Activated CD4-positive, alpha-beta T cell treated with anti-CD3 and anti-CD28 coated beads, Interleukin-10, Interleukin-2, amounts not matched to agents 100 ng/mL and 50 ng/mL, durations not matched to agents 16 hours and 8 hours (primary cell): ENCODE measurements around the gene CHD2.
"Not testable (repeated sequence)": the region's sequence is repeated elsewhere in the genome, so short reads cannot be mapped to it uniquely, and the experiment has no call there.

Source experiments
- DNase-seq: peaks from one replicate; pipeline ENCODE4 v3.0.0-alpha.2; 2020

The CHD2 gene

GRCh38 chr15:92899948-92900730, at the start of gene CHD2:
Gene CHD2 (plus strand): TSS chr15:92900324. CDS start chr15:92901238, 914 bp downstream.
- DNase-seq = peak; percentile 89

GRCh38 chr15:92853222-92853621, 46.9 kb upstream of the CHD2 start:
- no peak for DNase-seq

- no peak for DNase-seq
Observed at GRCh38 chr15:92861742-92862141, 38.4 kb upstream of the CHD2 start.

GRCh38 chr15:92864127-92864814, 35.9 kb upstream of the CHD2 start:
- no peak for DNase-seq

GRCh38 chr15:92869263-92869940, 30.7 kb upstream of the CHD2 start:
- DNase-seq = no peak

GRCh38 chr15:92870010-92870591, 30.0 kb upstream of the CHD2 start:
- no peak for DNase-seq

GRCh38 chr15:92872967-92873366, 27.2 kb upstream of the CHD2 start:
- not testable (repeated sequence) for DNase-seq

GRCh38 chr15:92877000-92877399, 23.1 kb upstream of the CHD2 start:
- DNase-seq = no peak

- no peak for DNase-seq
Observed at GRCh38 chr15:92877416-92877815, 22.7 kb upstream of the CHD2 start.

GRCh38 chr15:92878593-92879053, 21.5 kb upstream of the CHD2 start:
- DNase-seq = no peak

- DNase-seq = no peak
Observed at GRCh38 chr15:92879949-92880725, 20.0 kb upstream of the CHD2 start.

- DNase-seq = no peak
Observed at GRCh38 chr15:92880796-92881195, 19.3 kb upstream of the CHD2 start.

- DNase-seq = no peak
Observed at GRCh38 chr15:92881211-92881754, 18.8 kb upstream of the CHD2 start.

GRCh38 chr15:92881802-92882696, 18.1 kb upstream of the CHD2 start:
- DNase-seq = peak; percentile 99

GRCh38 chr15:92882697-92883162, 17.4 kb upstream of the CHD2 start:
- no peak for DNase-seq

- DNase-seq = peak; percentile 66
Observed at GRCh38 chr15:92883163-92883875, 16.8 kb upstream of the CHD2 start.

- no peak for DNase-seq
Observed at GRCh38 chr15:92883876-92884435, 16.2 kb upstream of the CHD2 start.

- DNase-seq = no peak
Observed at GRCh38 chr15:92884436-92885223, 15.5 kb upstream of the CHD2 start.
